Lower leg skin (tissue), 3 donors: ENCODE measurements around the gene YWHAE.
"Not testable (repeated sequence)": the region's sequence is repeated elsewhere in the genome, so short reads cannot be mapped to it uniquely, and the experiment has no call there.

Experiments used
- CTCF ChIP-seq, 3 donors: fragments of 450-650 bp; IDR thresholded peaks; one replicate each; pipeline ENCODE4 v1.5.1; 2016; ENCODE audit warnings: antibody characterized with exemption in 3 of 3, mild to moderate bottlenecking in 3 of 3, moderate library complexity in 2 of 3
- POLR2A ChIP-seq, 2 donors: fragments of 450-650 bp; IDR thresholded peaks; one replicate each; pipeline ENCODE4 v1.6.1; 2016 to 2017; ENCODE audit warnings: antibody characterized with exemption in 2 of 2, mild to moderate bottlenecking in 1 of 2, moderate library complexity in 1 of 2

GRCh38 chr17:1445695-1446094, 45.7 kb upstream of the YWHAE start:
- not testable (repeated sequence) for TF ChIP-seq CTCF, POLR2A (IDR thresholded peaks at IDR 0.05)
